ENCODE results near the gene INPP5K. TPM values are rescaled to one million over a fixed set of nuclear protein-coding genes. Genes with fewer than 3 reads are reported as not detected.

Gene INPP5K
- total and polyA plus RNA-seq, 2 of the 4 experiments (the other 2 are of a cell fraction) = 14.9 to 17.4 TPM

GRCh38 chr17:1539811-1540210, 23.4 kb upstream of the INPP5K start:
- Histone ChIP-seq H3K4me2 (ENCODE audit: low read depth, low read length) (no peak overlapping the region), H3K9ac (ENCODE audit: low read depth, low read length) (no peak overlapping the region), H2BK20ac (ENCODE audit: low read depth, low read length) (no peak overlapping the region), H2AFZ (replicated peaks; ENCODE audit: low read length, poor library complexity) (no peak overlapping the region), H3K56ac (ENCODE audit: extremely low read depth, insufficient read depth, low read length) (no peak overlapping the region), H3K23ac (ENCODE audit: low read depth, low read length) (no peak overlapping the region), H2BK120ac (ENCODE audit: low read depth, low read length) (no peak overlapping the region), H3K9me1 (ENCODE audit: insufficient read depth, low read length) (peaks cover 4% of the 10 kb centered on the region; the same call in 1 of the 2 replicates), H4K91ac (ENCODE audit: insufficient read depth, low read depth, low read length) (no peak overlapping the region), H3K18ac (ENCODE audit: low read depth, low read length) (no peak overlapping the region), H3K79me1 (ENCODE audit: low read depth in 1 of 2, low read length in 2 of 2) (peaks cover 6 to 23% of the 10 kb centered on the region in 2 experiments), H3K27ac (ENCODE audit: insufficient read depth, low read length) (no peak overlapping the region), H4K8ac (ENCODE audit: low read depth in 2 of 2, low read length in 2 of 2) (no peak overlapping the region), H3K4me3 (ENCODE audit: insufficient read depth, low read depth, low read length) (no peak overlapping the region), H3K14ac (replicated peaks; ENCODE audit: low read depth, low read length) (no peak overlapping the region), H3K4me1 (ENCODE audit: control insufficient read depth, insufficient read depth, low read length) (peaks cover 2% of the 10 kb centered on the region; the same call in 1 of the 2 replicates), H3K9me3 (ENCODE audit: control insufficient read depth, insufficient read depth, low read length) (no peaks in the 10 kb centered on the region), H2AK9ac (replicated peaks; ENCODE audit: low read depth, low read length, poor library complexity) (no peak overlapping the region), H4K5ac (ENCODE audit: low read depth, low read length) (no peak overlapping the region), H3K27me3 (ENCODE audit: control insufficient read depth, insufficient read depth, low read length) (no peaks in the 10 kb centered on the region), H4K20me1 (ENCODE audit: insufficient read depth, low read length) (peaks cover 11% of the 10 kb centered on the region; the same call in 1 of the 2 replicates), H2BK5ac (ENCODE audit: low read depth, low read length, poor library complexity, severe bottlenecking) (no peak overlapping the region), H3K4ac (ENCODE audit: low read depth, low read length) (no peak overlapping the region), H2AK5ac (ENCODE audit: low read depth, low read length) (no peak overlapping the region), H3K36me3 (ENCODE audit: control insufficient read depth, insufficient read depth, low read length) (peaks cover 44% of the 10 kb centered on the region), H2BK15ac (ENCODE audit: low read depth, low read length) (no peak overlapping the region)
- CTCF ChIA-PET = no interaction called here
- dilution Hi-C loops (cut with HindIII; ENCODE audit: low sequenced_read_pairs, unreplicated experiment) = no loop called here
- no peak for ATAC-seq (ENCODE audit: low read depth)
- intact Hi-C loops (cut with micrococcal nuclease) = no loop called here
- no peak for DNase-seq
- 63% methylated on average over 3 of the region's 15 CpGs; no CpG with 5 or more reads in 1 of the 2 experiments for WGBS, 2 experiments (ENCODE audit: extremely low coverage in 2 of 2, insufficient read length in 1 of 2)
- TF ChIP-seq CEBPB (IDR thresholded peaks at IDR 0.05; ENCODE audit: low read depth, low read length) = no peak
- no peak for TF ChIP-seq NFE2L2 (IDR thresholded peaks at IDR 0.05; ENCODE audit: low read depth, low read length)
- no peak for TF ChIP-seq RCOR1 (IDR thresholded peaks at IDR 0.05; ENCODE audit: insufficient replicate concordance, low read length)
- no peak for TF ChIP-seq MAFK (IDR thresholded peaks at IDR 0.05; ENCODE audit: low read depth, low read length)
- no peak for TF ChIP-seq CTCF (conservative IDR thresholded peaks at IDR 0.05; ENCODE audit: low read depth, low read length)
- no peak for TF ChIP-seq FOS (IDR thresholded peaks at IDR 0.05; ENCODE audit: low read depth, low read length)
- TF ChIP-seq BHLHE40 (IDR thresholded peaks at IDR 0.05; ENCODE audit: low read depth, low read length) = no peak
- no peak for TF ChIP-seq USF2 (IDR thresholded peaks at IDR 0.05; ENCODE audit: low read depth, low read length)
- TF ChIP-seq POLR2A (IDR thresholded peaks at IDR 0.05; ENCODE audit: low read depth, low read length) = no peak
- no peak for TF ChIP-seq ELK1 (IDR thresholded peaks at IDR 0.05; ENCODE audit: borderline replicate concordance, low read depth, low read length)
- TF ChIP-seq RFX5 (IDR thresholded peaks at IDR 0.05; ENCODE audit: low read depth, low read length) = no peak
- TF ChIP-seq CHD1 (IDR thresholded peaks at IDR 0.05; ENCODE audit: low read depth, low read length) = no peak
- TF ChIP-seq RAD21 (IDR thresholded peaks at IDR 0.05; ENCODE audit: low read length) = no peak
- no peak for TF ChIP-seq MAZ (IDR thresholded peaks at IDR 0.05; ENCODE audit: borderline replicate concordance, low read depth, low read length)
- in situ Hi-C loops (cut with MboI; ENCODE audit: low sequenced_read_pairs) = no loop called here
- no TSS peak for BruUV-seq (replicated peaks)
- POLR2A ChIA-PET (ENCODE audit: unreplicated experiment) = no interaction called here

Data from IMR-90 (cell line).